HCT116 (cell line): Measurements from ENCODE around the gene SNX9. TPM values are rescaled to one million over a fixed set of nuclear protein-coding genes. Genes with fewer than 3 reads are reported as not detected.

Experiments
- EZH2 ChIP-seq: fragments of 200-600 bp; sonication (generic); IDR thresholded peaks from 2 replicates; pipeline ENCODE4 v1.6.1; 2017; ENCODE audit warnings: antibody characterized with exemption, mixed run types
- FOSL1 ChIP-seq: IDR thresholded peaks from 2 replicates; pipeline ENCODE4 v1.6.1; 2012; ENCODE audit warnings: low read depth
- POLR2AphosphoS5 ChIP-seq: IDR thresholded peaks from 2 replicates; pipeline ENCODE4 v1.6.1; 2011; ENCODE audit warnings: mild to moderate bottlenecking, low read depth, low read length, moderate library complexity
- REST ChIP-seq: IDR thresholded peaks from 2 replicates; pipeline ENCODE4 v1.6.1; 2012; ENCODE audit warnings: low read depth
- ZFX ChIP-seq: fragments of 450-650 bp; IDR thresholded peaks from 2 replicates; pipeline ENCODE4 v1.6.1; 2017
- total RNA-seq: library from RNA; stranded (reverse); gene quantifications from one replicate; pipeline ENCODE4 v1.2.1, GENCODE V29; 2021; ENCODE audit not compliant: unreplicated experiment
- TF ChIP-seq, protein P1 (sequence below), 3 experiments: fragments of 200-600 bp in 1 of 3; sonication (generic) in 1 of 3; IDR thresholded peaks in 2 of 3; conservative IDR thresholded peaks in 1 of 3; 2 replicates each; pipeline ENCODE4 v1.5.1; 2012 to 2017; ENCODE audit warnings: low read depth in 2 of 3, low read length in 2 of 3, antibody characterized with exemption in 1 of 3, borderline replicate concordance in 1 of 3, control low read depth in 1 of 3, mild to moderate bottlenecking in 1 of 3, mixed read lengths in 1 of 3, mixed run types in 1 of 3, moderate library complexity in 1 of 3; ENCODE audit not compliant: insufficient read depth in 1 of 3

Gene SNX9
- total RNA-seq, 1 experiment from 2014 or later: 42.5 TPM

GRCh38 chr6:157953580-157954091, 130.6 kb downstream of the SNX9 start (continued):
- TF ChIP-seq REST (no peak), ZFX (no peak), FOSL1 (no peak), EZH2 (no peak), POLR2AphosphoS5 (no peak)
- TF ChIP-seq, protein P1, sequence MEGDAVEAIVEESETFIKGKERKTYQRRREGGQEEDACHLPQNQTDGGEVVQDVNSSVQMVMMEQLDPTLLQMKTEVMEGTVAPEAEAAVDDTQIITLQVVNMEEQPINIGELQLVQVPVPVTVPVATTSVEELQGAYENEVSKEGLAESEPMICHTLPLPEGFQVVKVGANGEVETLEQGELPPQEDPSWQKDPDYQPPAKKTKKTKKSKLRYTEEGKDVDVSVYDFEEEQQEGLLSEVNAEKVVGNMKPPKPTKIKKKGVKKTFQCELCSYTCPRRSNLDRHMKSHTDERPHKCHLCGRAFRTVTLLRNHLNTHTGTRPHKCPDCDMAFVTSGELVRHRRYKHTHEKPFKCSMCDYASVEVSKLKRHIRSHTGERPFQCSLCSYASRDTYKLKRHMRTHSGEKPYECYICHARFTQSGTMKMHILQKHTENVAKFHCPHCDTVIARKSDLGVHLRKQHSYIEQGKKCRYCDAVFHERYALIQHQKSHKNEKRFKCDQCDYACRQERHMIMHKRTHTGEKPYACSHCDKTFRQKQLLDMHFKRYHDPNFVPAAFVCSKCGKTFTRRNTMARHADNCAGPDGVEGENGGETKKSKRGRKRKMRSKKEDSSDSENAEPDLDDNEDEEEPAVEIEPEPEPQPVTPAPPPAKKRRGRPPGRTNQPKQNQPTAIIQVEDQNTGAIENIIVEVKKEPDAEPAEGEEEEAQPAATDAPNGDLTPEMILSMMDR (IDR thresholded peaks at IDR 0.05 in 2 of 3, conservative IDR thresholded peaks at IDR 0.05 in 1 of 3; ENCODE audit: borderline replicate concordance in 1 of 3, insufficient read depth in 1 of 3, low read depth in 2 of 3, low read length in 2 of 3): no peak
